AG10803 (cell line): ENCODE measurements around the gene DNPH1.
A peak's percentile ranks its signal among the peaks of the same experiment; 100 is the strongest.

Experiments
- DNase-seq: peaks from one replicate; pipeline ENCODE4 v3.0.0; 2010; ENCODE audit warnings: low read depth
- H3K4me3 ChIP-seq: 2 replicates; pipeline ENCODE4 v1.5.1; 2011; ENCODE audit warnings: mild to moderate bottlenecking, low read length, control low read depth
- CTCF ChIP-seq: conservative IDR thresholded peaks from 2 replicates; pipeline ENCODE4 v1.5.1; 2011; ENCODE audit warnings: mild to moderate bottlenecking, low read length, control low read depth, inconsistent platforms

The DNPH1 gene

GRCh38 chr6:43250992-43251373 lies 21.7 kb upstream of the DNPH1 start:
- H3K4me3 ChIP-seq, result no peak overlapping the region
- no peak for DNase-seq
- TF ChIP-seq CTCF, result no peak

- DNase-seq, result no peak
- TF ChIP-seq CTCF, result no peak
- H3K4me3 ChIP-seq, result no peak overlapping the region
Observed at GRCh38 chr6:43248791-43249190, 19.5 kb upstream of the DNPH1 start.

GRCh38 chr6:43248101-43248500 lies 18.8 kb upstream of the DNPH1 start:
- DNase-seq, result no peak
- no peak for TF ChIP-seq CTCF
- no peak overlapping the region for H3K4me3 ChIP-seq

- peak overlapping the region; percentile 49 for H3K4me3 ChIP-seq
- no peak for TF ChIP-seq CTCF
- DNase-seq, result no peak
Observed at GRCh38 chr6:43247114-43247999, 18.1 kb upstream of the DNPH1 start.

- DNase-seq, result no peak
- peak overlapping the region; percentile 49 for H3K4me3 ChIP-seq
- no peak for TF ChIP-seq CTCF
Observed at GRCh38 chr6:43246301-43247113, 17.2 kb upstream of the DNPH1 start.

GRCh38 chr6:43243664-43244321 lies 14.5 kb upstream of the DNPH1 start:
- no peak for DNase-seq
- no peak for TF ChIP-seq CTCF
- no peak overlapping the region for H3K4me3 ChIP-seq
